ENCODE measurements around the gene CNNM2. TPM values are rescaled to one million over a fixed set of nuclear protein-coding genes. Genes with fewer than 3 reads are reported as not detected.

Gene CNNM2
- total RNA-seq, 3 donors from 2014 or later: 22.6 to 53.2 (median 27.3) TPM

DNA sequence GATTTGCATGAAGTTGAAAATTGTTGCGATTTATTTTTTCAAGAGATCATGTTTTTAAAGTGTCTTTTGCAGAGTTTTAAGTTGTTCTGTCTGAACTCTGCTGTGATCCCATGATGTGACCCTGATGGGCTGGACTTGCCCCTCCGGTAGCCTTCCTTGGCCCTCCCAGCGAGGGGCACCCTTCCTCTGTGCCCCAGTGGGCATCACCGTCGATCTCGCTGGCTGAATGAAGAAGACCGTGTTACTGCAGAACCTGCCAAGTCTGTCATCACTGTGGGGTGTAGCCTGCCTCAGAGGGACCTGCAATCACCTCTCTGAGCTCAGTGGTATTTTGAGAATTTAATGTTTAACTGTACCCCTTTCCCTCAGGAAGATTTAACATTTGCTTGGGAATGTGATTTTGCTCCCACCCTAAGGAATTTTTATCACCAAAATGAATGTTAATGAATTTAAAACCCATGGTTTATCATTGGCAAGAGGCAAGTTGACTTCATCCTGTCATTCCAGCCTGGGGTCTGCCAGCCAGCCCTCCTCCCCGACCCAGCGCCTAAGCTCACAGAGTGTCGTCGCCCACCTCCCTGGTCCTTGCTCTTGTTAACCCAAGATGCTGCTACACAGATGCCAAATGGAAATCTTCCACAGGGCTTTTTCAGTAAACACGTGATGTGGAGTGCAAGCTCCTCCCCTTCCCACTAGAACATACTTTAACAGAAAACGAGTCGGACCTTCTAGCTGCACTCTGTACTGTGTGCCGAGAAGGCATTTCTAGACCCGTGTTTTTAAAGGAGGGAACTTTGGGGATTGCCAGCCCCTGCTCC, 159.6 kb downstream of the CNNM2 start:
- TF ChIP-seq, protein P1, sequence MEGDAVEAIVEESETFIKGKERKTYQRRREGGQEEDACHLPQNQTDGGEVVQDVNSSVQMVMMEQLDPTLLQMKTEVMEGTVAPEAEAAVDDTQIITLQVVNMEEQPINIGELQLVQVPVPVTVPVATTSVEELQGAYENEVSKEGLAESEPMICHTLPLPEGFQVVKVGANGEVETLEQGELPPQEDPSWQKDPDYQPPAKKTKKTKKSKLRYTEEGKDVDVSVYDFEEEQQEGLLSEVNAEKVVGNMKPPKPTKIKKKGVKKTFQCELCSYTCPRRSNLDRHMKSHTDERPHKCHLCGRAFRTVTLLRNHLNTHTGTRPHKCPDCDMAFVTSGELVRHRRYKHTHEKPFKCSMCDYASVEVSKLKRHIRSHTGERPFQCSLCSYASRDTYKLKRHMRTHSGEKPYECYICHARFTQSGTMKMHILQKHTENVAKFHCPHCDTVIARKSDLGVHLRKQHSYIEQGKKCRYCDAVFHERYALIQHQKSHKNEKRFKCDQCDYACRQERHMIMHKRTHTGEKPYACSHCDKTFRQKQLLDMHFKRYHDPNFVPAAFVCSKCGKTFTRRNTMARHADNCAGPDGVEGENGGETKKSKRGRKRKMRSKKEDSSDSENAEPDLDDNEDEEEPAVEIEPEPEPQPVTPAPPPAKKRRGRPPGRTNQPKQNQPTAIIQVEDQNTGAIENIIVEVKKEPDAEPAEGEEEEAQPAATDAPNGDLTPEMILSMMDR (IDR thresholded peaks at IDR 0.05): no peak
- H3K36me3 ChIP-seq (ENCODE audit: low read depth): no peaks in the 10 kb centered on the region
- DNase-seq: no peak
- no peak overlapping the region for H3K4me3 ChIP-seq
- H3K9me3 ChIP-seq: no peaks in the 10 kb centered on the region
- intact Hi-C loops (cut with DNase I, micrococcal nuclease): no loop called here
- ATAC-seq: no peak
- H3K4me1 ChIP-seq (ENCODE audit: low read depth): no peaks in the 10 kb centered on the region

DNA sequence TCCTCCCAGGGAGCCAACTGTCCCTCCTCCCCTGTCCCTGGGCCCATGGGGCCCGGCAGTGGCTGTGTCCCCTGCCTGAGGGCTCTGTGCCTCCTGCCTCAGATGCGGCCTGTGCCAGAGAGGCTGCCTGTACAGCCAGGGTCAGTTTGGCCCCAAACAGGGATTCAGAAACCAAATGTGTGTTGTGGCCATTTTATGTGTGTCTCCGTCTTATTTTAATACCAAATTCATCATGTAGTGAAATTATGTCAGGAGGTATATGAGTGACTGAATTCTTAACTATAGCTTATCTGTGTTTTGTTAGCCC, 160.2 kb downstream of the CNNM2 start:
- Histone ChIP-seq H3K4me1 (ENCODE audit: low read depth) (no peaks in the 10 kb centered on the region), H3K36me3 (ENCODE audit: low read depth) (no peaks in the 10 kb centered on the region), H3K9me3 (no peaks in the 10 kb centered on the region), H3K4me3 (no peak overlapping the region)
- DNase-seq: no peak
- ATAC-seq: no peak
- TF ChIP-seq, protein P1 (IDR thresholded peaks at IDR 0.05): no peak
- intact Hi-C loops (cut with DNase I, micrococcal nuclease): no loop called here

DNA sequence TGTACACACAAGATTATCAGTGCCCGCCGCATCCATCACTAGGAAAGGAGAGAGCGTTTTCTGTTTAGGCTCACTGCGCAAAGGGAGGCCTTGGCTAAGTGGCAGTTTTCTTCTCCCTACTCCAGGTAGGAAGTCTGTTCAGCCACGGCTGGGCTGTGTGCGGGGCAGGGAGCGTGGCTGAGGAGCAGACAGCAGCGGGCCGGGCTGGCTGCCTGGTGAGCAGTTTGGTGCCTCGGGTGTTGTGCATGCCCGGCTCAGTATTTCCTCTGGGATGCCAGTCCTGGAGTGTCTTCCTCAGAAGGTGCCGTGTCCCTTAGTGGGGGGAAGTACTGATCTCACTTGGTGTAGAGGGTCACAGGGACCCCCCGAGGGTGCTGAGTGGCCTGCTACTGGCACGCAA, 160.6 kb downstream of the CNNM2 start:
- TF ChIP-seq, protein P1 (IDR thresholded peaks at IDR 0.05): no peak
- H3K4me3 ChIP-seq: no peak overlapping the region
- no peaks in the 10 kb centered on the region for H3K4me1 ChIP-seq (ENCODE audit: low read depth)
- no peak for DNase-seq
- ATAC-seq: no peak
- no peaks in the 10 kb centered on the region for H3K36me3 ChIP-seq (ENCODE audit: low read depth)
- intact Hi-C loops (cut with DNase I, micrococcal nuclease): no loop called here
- H3K9me3 ChIP-seq: no peaks in the 10 kb centered on the region

DNA sequence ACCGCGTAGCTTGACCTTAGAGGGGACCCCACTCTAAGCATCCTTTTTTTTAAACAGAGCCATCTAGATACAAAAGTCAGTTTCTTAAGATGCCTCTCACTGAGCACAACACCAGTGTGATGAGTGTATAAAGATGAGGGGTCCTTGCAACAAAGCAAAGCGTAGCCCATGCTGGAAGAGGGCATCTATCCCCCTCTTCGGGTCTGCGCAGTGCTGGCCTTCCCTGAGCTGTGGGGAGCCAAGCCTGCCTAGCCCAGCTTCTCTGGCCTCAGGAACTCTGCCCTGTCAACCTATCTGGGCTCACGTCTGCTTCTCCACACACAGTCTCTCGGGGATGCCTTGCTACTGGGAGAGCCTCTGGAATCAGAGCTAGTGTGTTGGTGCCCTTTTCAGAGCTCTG, 161.0 kb downstream of the CNNM2 start:
- intact Hi-C loops (cut with DNase I, micrococcal nuclease): no loop called here
- TF ChIP-seq, protein P1 (IDR thresholded peaks at IDR 0.05): no peak
- no peaks in the 10 kb centered on the region for H3K4me1 ChIP-seq (ENCODE audit: low read depth)
- ATAC-seq: no peak
- H3K4me3 ChIP-seq: no peak overlapping the region
- H3K36me3 ChIP-seq (ENCODE audit: low read depth): no peaks in the 10 kb centered on the region
- H3K9me3 ChIP-seq: no peaks in the 10 kb centered on the region
- no peak for DNase-seq

DNA sequence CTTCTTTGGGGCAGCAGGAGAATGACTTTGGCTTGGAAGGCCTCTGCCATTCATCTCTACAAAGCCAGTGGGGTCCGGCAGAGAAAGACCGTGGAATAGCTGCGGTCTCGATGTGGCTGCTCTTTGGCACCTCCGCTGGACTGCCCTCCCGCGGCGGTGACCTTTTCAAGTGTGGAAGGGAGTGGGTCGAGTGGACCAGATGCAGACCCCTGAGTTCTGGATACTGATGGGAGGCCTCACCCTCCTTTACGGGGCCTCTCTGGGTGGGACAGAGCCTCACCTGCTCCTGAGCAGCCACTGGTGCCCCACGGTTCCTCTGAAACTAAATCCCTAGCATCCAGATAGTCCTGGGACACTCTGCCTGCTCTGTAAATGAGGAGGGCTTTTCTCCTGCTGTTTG, 161.9 kb downstream of the CNNM2 start:
- DNase-seq: no peak
- intact Hi-C loops (cut with DNase I, micrococcal nuclease): no loop called here
- Histone ChIP-seq H3K4me3 (no peak overlapping the region), H3K9me3 (no peaks in the 10 kb centered on the region), H3K36me3 (ENCODE audit: low read depth) (no peaks in the 10 kb centered on the region), H3K4me1 (ENCODE audit: low read depth) (no peaks in the 10 kb centered on the region)
- no peak for ATAC-seq
- TF ChIP-seq, protein P1 (IDR thresholded peaks at IDR 0.05): no peak

Data from mucosa of descending colon (tissue), 3 donors.